HepG2 (cell line): Measurements from ENCODE around the gene SAMM50. TPM values are rescaled to one million over a fixed set of nuclear protein-coding genes. Genes with fewer than 3 reads are reported as not detected.

Experiments used
- ATAC-seq: fragments of 200-7000 bp; cut with Tn5 transposase; 3 replicates; pipeline ENCODE4 v1.9.1; 2020; ENCODE audit warnings: mild to moderate bottlenecking, moderate library complexity
- BruUV-seq: library from RNA; stranded (reverse); fragments of 400-500 nt; replicated peaks from 2 replicates; lab custom pipeline; 2021; lab: Mats Ljungman, UMichigan
- CTCF ChIA-PET: fragments of 300-600 bp; formaldehyde crosslinking; extraction: SDS; loops from one replicate; lab custom pipeline; 2021; ENCODE audit warnings: low total read pairs, inconsistent platforms, low intra/inter-chr PET ratio; lab: Yijun Ruan, JAX
- POLR2A ChIA-PET: fragments of 350-600 bp; sonication (Branson Sonifier 250); formaldehyde crosslinking; loops from one replicate; lab custom pipeline; 2020; ENCODE audit warnings: antibody characterized with exemption, inconsistent platforms; lab: Yijun Ruan, JAX
- DNase-seq: peaks from one replicate; pipeline ENCODE4 v3.0.0-alpha.2; 2015; ENCODE audit warnings: low spot score
- FAIRE-seq: peaks from 3 replicates; lab custom pipeline; 2011; peaks lifted over from hg19 to GRCh38; lab: Jason Lieb, UNC
- H2AFZ ChIP-seq: one replicate; pipeline ENCODE4 v1.6.1; 2011; ENCODE audit warnings: low read length, inconsistent platforms
- H3K27ac ChIP-seq: fragments of 300-600 bp; 3 replicates; pipeline ENCODE4 v1.8.0; 2011; ENCODE audit warnings: mixed run types, mild to moderate bottlenecking, mixed read lengths, low read length, inconsistent platforms; ENCODE audit not compliant: insufficient read depth; ENCODE audit errors: extremely low read length
- H3K27me3 ChIP-seq, 2 experiments: fragments of 200-600 bp in 1 of 2; 2 replicates in 1 of 2; 3 replicates in 1 of 2; pipeline versions ENCODE4 v1.6.0 to v1.8.0; 2011; ENCODE audit warnings: low read length in 2 of 2, mild to moderate bottlenecking in 2 of 2, moderate library complexity in 2 of 2, inconsistent platforms in 1 of 2; ENCODE audit not compliant: insufficient read depth in 2 of 2, control insufficient read depth in 1 of 2
- H3K36me3 ChIP-seq, 2 experiments: fragments of 200-600 bp in 1 of 2; replicated peaks in 1 of 2; 2 replicates in 1 of 2; 3 replicates in 1 of 2; pipeline versions ENCODE4 v1.5.1 to v1.8.0; 2011; ENCODE audit warnings: low read length in 2 of 2, inconsistent platforms in 1 of 2; ENCODE audit not compliant: insufficient read depth in 2 of 2, control insufficient read depth in 1 of 2
- H3K4me1 ChIP-seq: 2 replicates; pipeline ENCODE4 v1.5.1; 2012; ENCODE audit warnings: low read length, inconsistent platforms; ENCODE audit not compliant: insufficient read depth
- H3K4me2 ChIP-seq: 2 replicates; pipeline ENCODE4 v1.6.0; 2011; ENCODE audit warnings: low read depth, low read length, inconsistent platforms
- H3K4me3 ChIP-seq, 3 experiments: fragments of 200-600 bp in 1 of 3; sonication (generic), shearing (Covaris generic) in 1 of 3; replicated peaks in 1 of 3; 2 replicates each; pipeline ENCODE4 v1.5.1; 2011 to 2016; ENCODE audit warnings: low read length in 3 of 3, inconsistent platforms in 2 of 3, low read depth in 2 of 3, mild to moderate bottlenecking in 2 of 3, control low read depth in 1 of 3, mixed read lengths in 1 of 3; ENCODE audit not compliant: insufficient read depth in 1 of 3
- H3K79me2 ChIP-seq: one replicate; pipeline ENCODE4 v1.6.1; 2011; ENCODE audit warnings: low read length, inconsistent platforms; ENCODE audit not compliant: insufficient read depth
- H3K9ac ChIP-seq: 2 replicates; pipeline ENCODE4 v1.6.0; 2011; ENCODE audit warnings: mild to moderate bottlenecking, low read depth, low read length, inconsistent platforms; ENCODE audit not compliant: insufficient read depth
- H3K9me3 ChIP-seq: 2 replicates; pipeline ENCODE4 v1.5.1; 2012; ENCODE audit warnings: mild to moderate bottlenecking, low read length
- H4K20me1 ChIP-seq: 2 replicates; pipeline ENCODE4 v1.6.0; 2011; ENCODE audit warnings: inconsistent platforms, mild to moderate bottlenecking, low read length, moderate library complexity; ENCODE audit not compliant: insufficient read depth
- NFRKB ChIP-seq: fragments of 450-650 bp; IDR thresholded peaks from 2 replicates; pipeline ENCODE4 v1.6.1; 2017
- PHF8 ChIP-seq: sonication (generic); formaldehyde crosslinking; IDR thresholded peaks from 2 replicates; pipeline ENCODE4 v1.5.0; 2020; ENCODE audit warnings: missing genetic modification reagents
- SALL2 ChIP-seq: sonication (generic); formaldehyde crosslinking; IDR thresholded peaks from 2 replicates; pipeline ENCODE4 v1.8.1; 2023; ENCODE audit warnings: mild to moderate bottlenecking, missing genetic modification reagents, inconsistent platforms
- SPEN ChIP-seq: sonication (generic); formaldehyde crosslinking; IDR thresholded peaks from 2 replicates; pipeline ENCODE4 v1.5.1; 2020; ENCODE audit warnings: low read depth, mild to moderate bottlenecking, missing genetic modification reagents
- TOE1 ChIP-seq: sonication (generic); formaldehyde crosslinking; IDR thresholded peaks from 2 replicates; pipeline ENCODE4 v1.4.0; 2020; ENCODE audit warnings: mild to moderate bottlenecking, missing genetic modification reagents
- ZNF24 ChIP-seq: fragments of 450-650 bp; IDR thresholded peaks from 2 replicates; pipeline ENCODE4 v1.6.1; 2017; ENCODE audit warnings: antibody characterized with exemption, mild to moderate bottlenecking
- ZNF326 ChIP-seq: sonication (generic); formaldehyde crosslinking; IDR thresholded peaks from 2 replicates; pipeline ENCODE4 v1.4.0; 2020; ENCODE audit warnings: missing genetic modification reagents, borderline replicate concordance
- ZNF331 ChIP-seq: sonication (generic); formaldehyde crosslinking; IDR thresholded peaks from 2 replicates; pipeline ENCODE4 v1.4.0; 2020; ENCODE audit warnings: missing genetic modification reagents
- WGBS: methylation state at CpG from one replicate; pipeline ENCODE4 v1.1.6; 2017; ENCODE audit warnings: low lambda C conversion rate; 5-methylcytosine and 5-hydroxymethylcytosine counted together
- in situ Hi-C: cut with HindIII; loops from 2 replicates; pipeline ENCODE4 v1.10.0; 2017; ENCODE audit warnings: low pct_unique_long_range_greater_than_20kb; ENCODE audit not compliant: extremely low pct_ligation_motif_present
- intact Hi-C: fragments of 100-400 bp; cut with micrococcal nuclease; formaldehyde crosslinking; loops from one replicate; pipeline ENCODE4 v1.10.0; 2022; ENCODE audit not compliant: unreplicated experiment
- polyA plus RNA-seq, 8 experiments: library from polyadenylated mRNA; depleted of rRNA in 3 of 8; stranded (reverse) in 7 of 8; unstranded in 1 of 8; fragments of >200 nt; fragmentation: Illumina TruSeq in 4 of 8; extraction: Trizol in 4 of 8; gene quantifications; 2 replicates each; pipeline versions ENCODE4 v1.2.1 to v1.2.3, GENCODE V29; 2011 to 2016; ENCODE audit warnings: low read depth in 4 of 8, missing spikeins in 1 of 8, mixed read lengths in 1 of 8; ENCODE audit not compliant: insufficient read depth in 1 of 8
- total RNA-seq, 5 experiments: library from RNA; depleted of rRNA; stranded (reverse); fragments of >200 nt; fragmentation: Illumina TruSeq; extraction: Trizol; gene quantifications; 2 replicates each; pipeline ENCODE4 v1.2.3, GENCODE V29; 2016; ENCODE audit warnings: low read depth in 1 of 5
- TF ChIP-seq, protein P1 (sequence below): sonication (generic); formaldehyde crosslinking; IDR thresholded peaks from 2 replicates; pipeline ENCODE4 v1.4.0; 2020; ENCODE audit warnings: missing genetic modification reagents
- TF ChIP-seq, protein P2 (sequence below): sonication (generic); formaldehyde crosslinking; IDR thresholded peaks from 2 replicates; pipeline ENCODE4 v1.4.0; 2020; ENCODE audit warnings: mild to moderate bottlenecking, missing genetic modification reagents

Gene SAMM50
- total and polyA plus RNA-seq, 2 of the 13 experiments (the other 11 are each of a cell fraction or from before 2014, with no cell fraction given) = 34.7 to 63.4 TPM

DNA sequence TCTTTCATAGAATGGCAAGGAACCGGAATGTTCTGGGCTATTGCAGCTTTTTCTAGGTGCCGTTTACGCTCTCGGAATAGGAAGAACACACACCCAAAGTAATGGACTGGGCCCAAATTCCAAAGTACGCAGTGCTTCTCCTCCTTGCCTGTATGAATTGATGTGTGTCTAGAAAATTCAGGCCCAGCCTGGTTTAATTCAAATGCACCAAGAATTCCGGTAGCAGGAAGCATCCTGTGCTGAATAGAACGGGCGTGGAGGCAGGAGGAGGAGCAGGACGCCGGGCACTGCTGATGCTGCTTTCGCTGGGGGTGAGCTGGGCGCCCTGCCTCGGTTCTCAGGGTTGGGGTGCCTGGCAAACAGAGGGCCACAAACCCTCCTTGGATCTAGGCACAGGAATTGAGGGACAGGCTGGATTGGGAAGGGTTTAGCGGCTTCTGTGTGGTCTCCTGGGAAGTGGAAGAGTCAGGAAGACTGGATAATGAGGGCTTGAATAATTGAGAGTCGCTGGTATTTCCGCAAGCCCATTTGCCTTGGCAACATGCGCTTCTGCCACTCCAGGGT is 70.9 kb downstream of the SAMM50 start (continued):
- TF ChIP-seq ZNF331 = no peak
- TF ChIP-seq, protein P1, sequence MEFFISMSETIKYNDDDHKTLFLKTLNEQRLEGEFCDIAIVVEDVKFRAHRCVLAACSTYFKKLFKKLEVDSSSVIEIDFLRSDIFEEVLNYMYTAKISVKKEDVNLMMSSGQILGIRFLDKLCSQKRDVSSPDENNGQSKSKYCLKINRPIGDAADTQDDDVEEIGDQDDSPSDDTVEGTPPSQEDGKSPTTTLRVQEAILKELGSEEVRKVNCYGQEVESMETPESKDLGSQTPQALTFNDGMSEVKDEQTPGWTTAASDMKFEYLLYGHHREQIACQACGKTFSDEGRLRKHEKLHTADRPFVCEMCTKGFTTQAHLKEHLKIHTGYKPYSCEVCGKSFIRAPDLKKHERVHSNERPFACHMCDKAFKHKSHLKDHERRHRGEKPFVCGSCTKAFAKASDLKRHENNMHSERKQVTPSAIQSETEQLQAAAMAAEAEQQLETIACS (CRISPR knock-in tag) = no peak

DNA sequence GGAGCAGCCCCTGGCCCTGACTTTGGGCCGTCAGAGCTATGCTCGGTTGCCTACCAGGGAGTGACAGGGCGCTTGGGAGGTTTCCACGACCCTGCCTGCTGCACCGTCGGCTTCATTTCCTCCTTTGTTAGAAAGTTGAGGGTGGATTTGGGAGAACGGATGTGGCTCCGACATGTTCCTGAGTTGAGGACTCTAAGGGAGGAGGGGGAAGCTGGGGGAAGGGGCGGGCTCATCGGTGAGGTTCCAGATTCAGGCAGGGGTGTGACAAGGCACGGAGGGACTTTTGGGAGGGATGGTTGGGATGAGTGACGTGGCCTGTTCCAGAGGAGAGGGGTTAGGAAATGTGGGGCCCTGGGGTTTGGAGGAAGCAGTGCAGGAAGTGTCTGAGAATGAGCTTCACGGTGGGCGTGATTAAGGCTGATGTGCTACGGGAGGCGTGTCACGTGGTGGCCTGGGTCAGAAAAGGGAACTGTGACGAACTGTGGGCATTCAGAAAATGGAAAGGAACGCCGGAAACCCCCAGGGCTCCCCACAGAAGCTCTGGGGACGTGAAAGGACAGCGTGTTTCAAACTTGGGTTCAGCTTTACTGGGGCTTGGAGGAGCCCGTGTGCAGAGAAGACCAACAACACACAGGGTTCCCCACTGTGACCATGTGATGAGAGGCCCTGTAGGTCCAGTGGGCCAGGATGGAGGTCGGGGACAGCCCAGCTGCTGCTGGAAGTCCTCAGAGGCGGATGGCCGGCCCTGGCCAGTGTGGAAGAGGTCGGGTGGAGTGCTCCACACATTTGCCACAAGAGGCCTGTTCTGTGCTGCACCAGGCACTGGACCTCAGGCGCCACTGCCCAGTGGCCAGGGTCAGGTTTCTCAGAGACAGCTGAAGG is 71.6 kb downstream of the SAMM50 start:
- no peak overlapping the region for H3K27ac ChIP-seq
- H2AFZ ChIP-seq = no peak overlapping the region
- no peak for FAIRE-seq
- H3K9me3 ChIP-seq = no peaks in the 10 kb centered on the region
- CTCF ChIA-PET = no interaction called here
- TF ChIP-seq, protein P2, sequence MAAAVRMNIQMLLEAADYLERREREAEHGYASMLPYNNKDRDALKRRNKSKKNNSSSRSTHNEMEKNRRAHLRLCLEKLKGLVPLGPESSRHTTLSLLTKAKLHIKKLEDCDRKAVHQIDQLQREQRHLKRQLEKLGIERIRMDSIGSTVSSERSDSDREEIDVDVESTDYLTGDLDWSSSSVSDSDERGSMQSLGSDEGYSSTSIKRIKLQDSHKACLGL (CRISPR knock-in tag) = no peak
- TF ChIP-seq SALL2 (CRISPR knock-in tag) (no peak), TOE1 (CRISPR knock-in tag) (no peak), SPEN (no peak), PHF8 (CRISPR knock-in tag) (no peak), NFRKB (no peak), ZNF24 (no peak), ZNF326 (CRISPR knock-in tag) (no peak)
- TF ChIP-seq, all 625 proteins: peak for 0
- Histone ChIP-seq H3K79me2 (no peaks in the 10 kb centered on the region), H3K9ac (no peak overlapping the region), H3K4me1 (peaks cover 13% of the 10 kb centered on the region), H3K4me2 (no peak overlapping the region), H4K20me1 (no peaks in the 10 kb centered on the region), H3K4me3 (no peak overlapping the region), H3K27me3 (peaks cover 0 to 15% of the 10 kb centered on the region in 2 experiments; a peak in 1 of 5 replicates), H3K36me3 (no peaks in the 10 kb centered on the region)
- ATAC-seq (no peak), DNase-seq (no peak)
- no TSS peak for BruUV-seq
- intact Hi-C loops (no loop called here), in situ Hi-C loops (no loop called here)
- 40% methylated on average over 21 of the region's 28 CpGs for WGBS
- POLR2A ChIA-PET = no interaction called here
